Loucy (cell line): ENCODE measurements around the gene CYTH4.

ENCODE experiments used
- EZH2phosphoT487 ChIP-seq: fragments of 200-600 bp; IDR thresholded peaks from 2 replicates; pipeline ENCODE4 v1.6.1; 2018; ENCODE audit warnings: antibody characterized with exemption, mild to moderate bottlenecking, moderate library complexity, borderline replicate concordance
- TF ChIP-seq, protein P1 (sequence below): fragments of 200-600 bp; sonication (generic); conservative IDR thresholded peaks from 2 replicates; pipeline ENCODE4 v1.5.1; 2014; ENCODE audit warnings: mild to moderate bottlenecking, antibody characterized with exemption, low read length

- TF ChIP-seq, protein P1, sequence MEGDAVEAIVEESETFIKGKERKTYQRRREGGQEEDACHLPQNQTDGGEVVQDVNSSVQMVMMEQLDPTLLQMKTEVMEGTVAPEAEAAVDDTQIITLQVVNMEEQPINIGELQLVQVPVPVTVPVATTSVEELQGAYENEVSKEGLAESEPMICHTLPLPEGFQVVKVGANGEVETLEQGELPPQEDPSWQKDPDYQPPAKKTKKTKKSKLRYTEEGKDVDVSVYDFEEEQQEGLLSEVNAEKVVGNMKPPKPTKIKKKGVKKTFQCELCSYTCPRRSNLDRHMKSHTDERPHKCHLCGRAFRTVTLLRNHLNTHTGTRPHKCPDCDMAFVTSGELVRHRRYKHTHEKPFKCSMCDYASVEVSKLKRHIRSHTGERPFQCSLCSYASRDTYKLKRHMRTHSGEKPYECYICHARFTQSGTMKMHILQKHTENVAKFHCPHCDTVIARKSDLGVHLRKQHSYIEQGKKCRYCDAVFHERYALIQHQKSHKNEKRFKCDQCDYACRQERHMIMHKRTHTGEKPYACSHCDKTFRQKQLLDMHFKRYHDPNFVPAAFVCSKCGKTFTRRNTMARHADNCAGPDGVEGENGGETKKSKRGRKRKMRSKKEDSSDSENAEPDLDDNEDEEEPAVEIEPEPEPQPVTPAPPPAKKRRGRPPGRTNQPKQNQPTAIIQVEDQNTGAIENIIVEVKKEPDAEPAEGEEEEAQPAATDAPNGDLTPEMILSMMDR: no peak
- TF ChIP-seq EZH2phosphoT487: no peak
Measured at GRCh38 chr22:37287550-37287951, 5.2 kb downstream of the CYTH4 start.
